Caco-2 (cell line): ENCODE results near the gene CREB3L2. TPM values are rescaled to one million over a fixed set of nuclear protein-coding genes. Genes with fewer than 3 reads are reported as not detected.

Experiments used
- BruUV-seq: library from RNA; stranded (reverse); fragments of 400-500 nt; replicated peaks from 2 replicates; lab custom pipeline; 2021; lab: Mats Ljungman, UMichigan
- CTCF ChIA-PET: fragments of 300-600 bp; sonication (Branson Sonifier 250); formaldehyde crosslinking; loops from one replicate; lab custom pipeline; 2022; ENCODE audit warnings: antibody characterized with exemption; lab: Charles Lee
- POLR2A ChIA-PET: fragments of 300-600 bp; sonication (Branson Sonifier 250); formaldehyde crosslinking; loops from one replicate; lab custom pipeline; 2022; ENCODE audit warnings: antibody characterized with exemption; lab: Charles Lee
- DNase-seq, 2 experiments: peaks; one replicate each; pipeline versions ENCODE4 v3.0.0 to v3.0.0-alpha.2; 2020 to 2022
- H3K27me3 ChIP-seq: replicated peaks from 2 replicates; pipeline ENCODE4 v1.6.0; 2011; ENCODE audit warnings: low read length; ENCODE audit not compliant: control insufficient read depth, insufficient read depth
- H3K36me3 ChIP-seq: 2 replicates; pipeline ENCODE4 v1.5.1; 2011; ENCODE audit warnings: low read length; ENCODE audit not compliant: control insufficient read depth, insufficient read depth
- H3K4me1 ChIP-seq: fragments of 250-450 bp; sonication (Bioruptor Pico); 2 replicates; pipeline ENCODE4 v1.5.1; 2020; ENCODE audit warnings: mild to moderate bottlenecking
- H3K4me3 ChIP-seq: 2 replicates; pipeline ENCODE4 v1.5.1; 2011; ENCODE audit warnings: low read depth, mild to moderate bottlenecking, control low read depth, low read length
- H3K9me3 ChIP-seq: fragments of 250-450 bp; sonication (Bioruptor Pico); 2 replicates; pipeline ENCODE4 v1.5.1; 2020; ENCODE audit warnings: mild to moderate bottlenecking, moderate library complexity
- H3K27ac Mint-ChIP-seq: one replicate; pipeline ENCODE4 v1.8.0; 2022; ENCODE audit warnings: mixed read lengths; ENCODE audit not compliant: unreplicated experiment
- H3K27me3 Mint-ChIP-seq: one replicate; pipeline ENCODE4 v1.8.0; 2022; ENCODE audit warnings: mixed read lengths; ENCODE audit not compliant: insufficient read depth, unreplicated experiment
- H3K36me3 Mint-ChIP-seq: one replicate; pipeline ENCODE4 v1.8.0; 2022; ENCODE audit warnings: mild to moderate bottlenecking, mixed read lengths; ENCODE audit not compliant: insufficient read depth, unreplicated experiment
- H3K4me1 Mint-ChIP-seq: one replicate; pipeline ENCODE4 v1.8.0; 2022; ENCODE audit warnings: low read depth, mixed read lengths; ENCODE audit not compliant: unreplicated experiment
- H3K4me3 Mint-ChIP-seq: one replicate; pipeline ENCODE4 v1.8.0; 2022; ENCODE audit warnings: mild to moderate bottlenecking, moderate library complexity, mixed read lengths; ENCODE audit not compliant: unreplicated experiment
- H3K9me3 Mint-ChIP-seq: one replicate; pipeline ENCODE4 v1.8.0; 2022; ENCODE audit warnings: mixed read lengths; ENCODE audit not compliant: unreplicated experiment
- intact Hi-C: fragments of 100-400 bp; cut with micrococcal nuclease; formaldehyde crosslinking; loops from one replicate; pipeline ENCODE4 v1.10.0; 2022; ENCODE audit not compliant: unreplicated experiment
- total RNA-seq: library from RNA; stranded (reverse); gene quantifications from 2 replicates; pipeline ENCODE4 v1.2.3, GENCODE V29; 2022
- TF ChIP-seq, protein P1 (sequence below), 2 experiments: fragments of 200-600 bp in 1 of 2; IDR thresholded peaks; 1 replicate in 1 of 2; 2 replicates in 1 of 2; pipeline versions ENCODE4 v1.5.1 to v1.8.0; 2011 to 2022; ENCODE audit warnings: antibody characterized with exemption in 1 of 2, control low read depth in 1 of 2, inconsistent platforms in 1 of 2, low read depth in 1 of 2, low read length in 1 of 2, mild to moderate bottlenecking in 1 of 2, moderate library complexity in 1 of 2; ENCODE audit not compliant: insufficient read depth in 1 of 2, severe bottlenecking in 1 of 2, unreplicated experiment in 1 of 2

The CREB3L2 gene
- total RNA-seq, 1 experiment from 2014 or later, result 123 TPM

DNA sequence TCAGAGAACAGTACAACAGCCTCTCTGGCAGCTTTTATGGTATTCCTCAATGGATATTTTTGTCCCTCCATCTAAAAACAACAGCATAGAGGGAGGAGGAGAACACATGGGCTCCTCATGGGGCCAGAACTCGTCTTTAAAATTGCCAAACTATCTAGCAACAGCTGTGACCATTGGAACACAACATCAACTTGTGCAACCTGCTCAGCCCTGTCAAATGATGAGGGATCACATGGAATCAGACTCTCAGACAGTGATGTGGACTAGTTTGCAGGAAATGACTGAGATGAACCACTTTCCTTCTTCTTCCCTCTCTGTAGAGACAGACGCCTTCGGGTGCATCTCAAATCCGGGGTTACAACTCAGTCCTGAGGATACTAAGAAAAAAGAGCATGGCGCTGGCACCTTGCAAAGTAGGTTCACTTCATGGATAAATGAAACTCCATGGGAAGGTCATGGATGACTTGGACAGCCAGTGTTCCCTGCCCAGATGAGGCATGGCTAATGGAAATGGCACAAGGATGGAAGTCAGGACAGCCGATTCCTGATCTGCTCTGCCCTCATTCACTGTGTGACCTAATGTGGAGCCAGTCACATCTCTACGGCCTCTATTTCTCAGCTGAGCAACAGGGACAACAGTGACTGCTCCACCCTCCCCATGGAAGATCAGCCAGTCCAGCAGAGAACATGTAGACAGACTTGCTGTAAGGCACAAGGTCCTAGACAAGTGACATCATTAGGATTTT is 130.5 kb downstream of the CREB3L2 start:
- H3K27me3 ChIP-seq, result no peaks in the 10 kb centered on the region
- POLR2A ChIA-PET, result no interaction called here
- Mint-ChIP-seq H3K4me1 (no peaks in the 10 kb centered on the region), H3K27ac (no peak overlapping the region), H3K9me3 (peaks cover 29% of the 10 kb centered on the region), H3K36me3 (peaks cover 64% of the 10 kb centered on the region), H3K27me3 (no peaks in the 10 kb centered on the region), H3K4me3 (no peak overlapping the region)
- no peak overlapping the region for H3K4me3 ChIP-seq
- TF ChIP-seq, protein P1, sequence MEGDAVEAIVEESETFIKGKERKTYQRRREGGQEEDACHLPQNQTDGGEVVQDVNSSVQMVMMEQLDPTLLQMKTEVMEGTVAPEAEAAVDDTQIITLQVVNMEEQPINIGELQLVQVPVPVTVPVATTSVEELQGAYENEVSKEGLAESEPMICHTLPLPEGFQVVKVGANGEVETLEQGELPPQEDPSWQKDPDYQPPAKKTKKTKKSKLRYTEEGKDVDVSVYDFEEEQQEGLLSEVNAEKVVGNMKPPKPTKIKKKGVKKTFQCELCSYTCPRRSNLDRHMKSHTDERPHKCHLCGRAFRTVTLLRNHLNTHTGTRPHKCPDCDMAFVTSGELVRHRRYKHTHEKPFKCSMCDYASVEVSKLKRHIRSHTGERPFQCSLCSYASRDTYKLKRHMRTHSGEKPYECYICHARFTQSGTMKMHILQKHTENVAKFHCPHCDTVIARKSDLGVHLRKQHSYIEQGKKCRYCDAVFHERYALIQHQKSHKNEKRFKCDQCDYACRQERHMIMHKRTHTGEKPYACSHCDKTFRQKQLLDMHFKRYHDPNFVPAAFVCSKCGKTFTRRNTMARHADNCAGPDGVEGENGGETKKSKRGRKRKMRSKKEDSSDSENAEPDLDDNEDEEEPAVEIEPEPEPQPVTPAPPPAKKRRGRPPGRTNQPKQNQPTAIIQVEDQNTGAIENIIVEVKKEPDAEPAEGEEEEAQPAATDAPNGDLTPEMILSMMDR (IDR thresholded peaks at IDR 0.05; ENCODE audit: insufficient read depth in 1 of 2, low read depth in 1 of 2, low read length in 1 of 2, severe bottlenecking in 1 of 2, unreplicated experiment in 1 of 2), result no peak
- no peak for DNase-seq
- intact Hi-C loops, result no loop called here
- no peaks in the 10 kb centered on the region for H3K4me1 ChIP-seq
- CTCF ChIA-PET, result no interaction called here
- peaks cover 6% of the 10 kb centered on the region for H3K36me3 ChIP-seq
- BruUV-seq, result no TSS peak
- 0 out of 2 replicates have a peak, but pooled peaks cover 1% of the 10 kb centered on the region for H3K9me3 ChIP-seq

DNA sequence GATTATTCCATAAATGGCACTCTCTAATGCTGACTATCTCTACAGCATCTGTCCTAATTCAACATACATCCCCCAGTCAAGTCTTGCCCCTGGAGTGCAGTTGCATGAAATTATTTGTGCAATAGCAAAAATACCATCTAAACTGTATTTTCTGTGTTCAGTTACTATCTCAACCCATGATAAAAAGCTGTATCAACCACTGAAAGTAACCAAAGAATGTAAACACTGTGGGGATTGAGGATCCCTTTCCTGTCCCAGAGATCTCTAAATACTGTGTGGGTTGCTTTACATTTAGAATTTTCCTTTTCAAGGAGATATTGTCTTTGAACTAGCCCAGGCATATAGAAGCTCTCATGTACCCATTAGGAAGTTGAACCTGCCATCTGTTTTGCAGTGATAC is 131.2 kb downstream of the CREB3L2 start:
- Mint-ChIP-seq H3K36me3 (peaks cover 63% of the 10 kb centered on the region), H3K9me3 (peaks cover 36% of the 10 kb centered on the region), H3K4me1 (no peaks in the 10 kb centered on the region), H3K4me3 (no peak overlapping the region), H3K27me3 (no peaks in the 10 kb centered on the region), H3K27ac (no peak overlapping the region)
- no peak for DNase-seq
- H3K9me3 ChIP-seq, result peaks cover 8% of the 10 kb centered on the region
- BruUV-seq, result no TSS peak
- intact Hi-C loops, result no loop called here
- no peak overlapping the region for H3K4me3 ChIP-seq
- H3K27me3 ChIP-seq, result no peaks in the 10 kb centered on the region
- POLR2A ChIA-PET, result no interaction called here
- TF ChIP-seq, protein P1 (IDR thresholded peaks at IDR 0.05; ENCODE audit: insufficient read depth in 1 of 2, low read depth in 1 of 2, low read length in 1 of 2, severe bottlenecking in 1 of 2, unreplicated experiment in 1 of 2), result no peak
- H3K4me1 ChIP-seq, result no peaks in the 10 kb centered on the region
- peaks cover 6% of the 10 kb centered on the region for H3K36me3 ChIP-seq
- CTCF ChIA-PET, result no interaction called here

DNA sequence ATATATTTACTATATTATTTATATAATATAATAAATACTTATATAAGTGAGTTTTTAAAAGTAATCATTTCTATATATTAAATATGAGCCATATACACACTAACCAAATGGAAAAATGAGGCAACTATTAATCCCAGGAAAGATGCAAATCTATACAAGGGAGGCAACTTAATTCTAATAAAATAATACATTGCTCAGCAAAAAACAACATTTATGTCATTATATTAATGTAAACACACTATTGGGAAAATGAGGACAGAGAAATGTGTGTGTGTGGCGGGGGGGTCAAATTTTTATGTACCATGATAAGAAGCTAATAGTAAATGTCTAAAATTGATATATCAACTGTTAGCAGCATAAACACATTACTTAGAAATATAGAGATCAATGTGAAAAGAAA is 131.8 kb downstream of the CREB3L2 start:
- no TSS peak for BruUV-seq

More for the DNA sequence above, 131.8 kb downstream of the CREB3L2 start:
- TF ChIP-seq, protein P1 (IDR thresholded peaks at IDR 0.05; ENCODE audit: insufficient read depth in 1 of 2, low read depth in 1 of 2, low read length in 1 of 2, severe bottlenecking in 1 of 2, unreplicated experiment in 1 of 2), result no peak
- H3K4me1 ChIP-seq, result no peaks in the 10 kb centered on the region
- Mint-ChIP-seq H3K27ac (no peak overlapping the region), H3K4me3 (no peak overlapping the region), H3K9me3 (peaks cover 42% of the 10 kb centered on the region), H3K27me3 (no peaks in the 10 kb centered on the region), H3K4me1 (no peaks in the 10 kb centered on the region), H3K36me3 (peaks cover 67% of the 10 kb centered on the region)
- no peak overlapping the region for H3K4me3 ChIP-seq
- H3K36me3 ChIP-seq, result peaks cover 8% of the 10 kb centered on the region
- CTCF ChIA-PET, result no interaction called here
- DNase-seq, result no peak
- H3K9me3 ChIP-seq, result peaks cover 12% of the 10 kb centered on the region
- no peaks in the 10 kb centered on the region for H3K27me3 ChIP-seq
- intact Hi-C loops, result no loop called here
- POLR2A ChIA-PET, result no interaction called here
